B cell (primary cell): ENCODE measurements around the gene TSHZ1.

Experiments used
- CTCF ChIP-seq: fragments of 200-600 bp; IDR thresholded peaks from one replicate; pipeline ENCODE4 v1.8.0; 2022; ENCODE audit warnings: antibody characterized with exemption, mild to moderate bottlenecking
- EZH2 ChIP-seq: IDR thresholded peaks from 2 replicates; pipeline ENCODE4 v1.6.1; 2012; ENCODE audit warnings: borderline replicate concordance, low read depth, mild to moderate bottlenecking, moderate library complexity, low read length; ENCODE audit not compliant: insufficient read depth, poor library complexity, severe bottlenecking

- TF ChIP-seq CTCF (no peak), EZH2 (no peak)
These were observed 41.2 kb upstream of the TSHZ1 start for GRCh38 chr18:75169411-75169810.
